Retina (tissue), 1 donor: ENCODE results near the gene TWF2.
"Not testable (repeated sequence)": the region's sequence is repeated elsewhere in the genome, so short reads cannot be mapped to it uniquely, and the experiment has no call there.

Experiments used
- DNase-seq: peaks from one replicate; pipeline ENCODE4 v3.0.0-alpha.2; 2016

The TWF2 gene

DNA sequence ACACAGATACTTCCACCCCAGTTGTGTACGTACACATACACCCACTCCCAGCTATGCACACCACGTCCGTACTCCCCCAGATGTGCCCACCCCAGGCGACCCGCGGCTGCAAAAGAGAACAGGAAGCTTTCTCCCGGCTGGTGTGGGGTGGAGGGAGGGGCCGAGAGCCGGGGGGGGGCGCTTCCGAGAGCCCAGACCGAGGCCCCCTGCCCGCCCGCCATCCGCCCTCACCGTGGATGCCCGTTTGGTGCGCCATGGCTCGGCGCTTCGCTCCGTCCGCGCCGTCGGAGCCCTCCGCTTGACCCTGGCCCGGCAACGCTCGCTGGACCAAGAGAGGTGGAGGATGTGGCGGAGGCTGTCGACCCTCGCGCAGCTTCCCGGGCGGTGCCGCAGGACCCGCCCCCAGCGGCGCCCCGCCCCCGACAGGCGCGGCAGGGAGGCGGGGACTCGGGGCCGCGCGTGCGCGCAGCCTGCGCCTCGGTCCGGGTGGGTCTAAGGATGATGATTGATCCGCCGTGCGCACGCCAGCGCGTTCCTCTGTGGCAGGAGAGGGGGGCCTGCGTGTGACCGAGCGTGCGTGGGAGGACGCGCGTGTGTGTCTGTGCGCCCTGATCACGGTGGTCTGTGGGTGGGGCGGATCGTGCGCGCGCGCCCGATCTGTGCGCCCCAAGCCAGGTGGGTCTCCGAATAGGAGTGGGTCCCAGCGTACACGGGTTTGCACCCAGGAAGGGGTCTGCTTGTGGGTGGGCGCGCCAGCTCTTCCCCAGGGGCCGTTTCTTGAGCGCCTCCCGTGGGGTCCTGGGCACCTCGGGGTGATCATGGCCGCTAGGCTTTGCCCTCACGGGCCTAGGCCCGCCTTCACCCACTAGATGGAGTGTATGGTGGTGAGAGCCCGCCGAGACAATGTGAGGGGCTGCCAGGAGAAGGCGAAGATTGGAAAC is at the start of gene TWF2:
TWF2 (minus strand) TSS at position 398 of the 941 bp plus-strand sequence; CDS start at position 256, 142 bp downstream.
- peak; percentile 91 for DNase-seq

DNA sequence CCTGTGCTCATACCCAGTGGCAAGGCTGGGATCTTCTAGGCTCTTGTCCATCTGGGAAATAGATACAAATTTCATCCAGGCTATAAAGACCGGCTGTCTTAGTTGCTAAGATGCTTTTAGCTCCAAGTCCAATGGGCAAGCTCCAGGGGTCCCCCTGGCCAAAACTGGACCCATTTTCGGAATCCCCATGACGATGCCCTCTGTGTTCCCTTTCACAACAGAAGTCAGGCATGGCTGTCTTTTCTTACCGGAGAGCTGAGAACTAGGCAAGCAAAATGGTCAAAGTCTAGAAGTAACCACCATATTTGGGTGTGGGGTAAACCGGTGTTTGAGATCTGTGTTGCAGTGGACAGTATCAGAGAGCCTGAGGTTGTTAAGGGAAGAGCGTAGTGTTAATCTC is 49.7 kb upstream of the TWF2 start:
- no peak for DNase-seq

DNA sequence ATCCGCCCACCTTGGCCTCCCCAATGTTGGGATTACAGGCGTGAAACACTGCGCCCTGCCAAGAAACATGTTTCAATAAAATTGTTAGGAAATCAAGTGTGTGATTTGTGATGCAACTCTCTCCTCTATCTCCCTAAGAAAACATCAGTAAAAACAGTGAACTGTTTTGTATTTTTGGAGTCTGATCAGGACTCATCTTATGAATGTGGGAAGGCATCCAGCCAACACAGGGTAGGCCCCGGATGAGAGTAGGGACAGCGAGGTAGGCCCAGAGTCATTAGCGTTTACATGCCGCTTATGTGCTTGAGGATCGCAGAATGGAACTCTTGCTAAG is 47.8 kb upstream of the TWF2 start:
- no peak for DNase-seq

DNA sequence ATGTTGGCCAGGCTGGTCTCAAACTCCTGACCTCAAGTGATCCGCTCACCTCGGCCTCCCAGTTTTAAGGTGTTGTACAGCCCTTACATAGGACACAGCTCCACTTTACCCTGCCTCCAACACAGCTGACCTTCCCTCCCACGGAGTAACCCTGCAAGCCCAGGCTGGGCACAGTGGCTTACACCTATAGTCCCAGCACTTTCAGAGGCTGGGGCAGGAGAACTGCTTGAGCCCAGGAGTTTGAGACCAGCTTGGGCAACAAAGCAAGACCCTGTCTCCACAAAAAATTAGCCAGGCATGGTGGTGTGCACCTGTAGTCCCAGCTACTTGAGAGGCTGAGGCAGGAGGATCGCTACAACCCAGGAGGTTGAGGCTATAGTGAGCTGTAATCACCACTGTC is 45.1 kb upstream of the TWF2 start:
- DNase-seq, result not testable (repeated sequence)

DNA sequence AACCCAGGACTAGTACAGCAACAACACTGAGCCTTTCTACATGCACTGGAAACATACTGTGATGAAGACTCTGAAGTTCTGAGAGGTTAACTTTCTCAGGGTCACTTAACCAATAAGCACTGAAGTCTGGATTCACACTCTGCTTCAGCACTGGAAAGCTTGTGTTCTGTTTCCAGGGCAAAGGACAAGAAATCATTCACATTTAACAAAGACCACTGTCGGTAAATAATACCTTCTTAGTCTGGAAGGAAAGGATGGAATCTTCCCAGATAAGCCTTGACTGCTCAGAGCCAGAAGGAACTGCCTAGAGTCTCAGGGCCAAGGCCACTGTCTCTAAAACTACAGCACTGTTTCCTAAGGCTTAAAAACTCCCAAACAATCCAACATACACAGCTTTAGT is 44.3 kb upstream of the TWF2 start:
- no peak for DNase-seq

DNA sequence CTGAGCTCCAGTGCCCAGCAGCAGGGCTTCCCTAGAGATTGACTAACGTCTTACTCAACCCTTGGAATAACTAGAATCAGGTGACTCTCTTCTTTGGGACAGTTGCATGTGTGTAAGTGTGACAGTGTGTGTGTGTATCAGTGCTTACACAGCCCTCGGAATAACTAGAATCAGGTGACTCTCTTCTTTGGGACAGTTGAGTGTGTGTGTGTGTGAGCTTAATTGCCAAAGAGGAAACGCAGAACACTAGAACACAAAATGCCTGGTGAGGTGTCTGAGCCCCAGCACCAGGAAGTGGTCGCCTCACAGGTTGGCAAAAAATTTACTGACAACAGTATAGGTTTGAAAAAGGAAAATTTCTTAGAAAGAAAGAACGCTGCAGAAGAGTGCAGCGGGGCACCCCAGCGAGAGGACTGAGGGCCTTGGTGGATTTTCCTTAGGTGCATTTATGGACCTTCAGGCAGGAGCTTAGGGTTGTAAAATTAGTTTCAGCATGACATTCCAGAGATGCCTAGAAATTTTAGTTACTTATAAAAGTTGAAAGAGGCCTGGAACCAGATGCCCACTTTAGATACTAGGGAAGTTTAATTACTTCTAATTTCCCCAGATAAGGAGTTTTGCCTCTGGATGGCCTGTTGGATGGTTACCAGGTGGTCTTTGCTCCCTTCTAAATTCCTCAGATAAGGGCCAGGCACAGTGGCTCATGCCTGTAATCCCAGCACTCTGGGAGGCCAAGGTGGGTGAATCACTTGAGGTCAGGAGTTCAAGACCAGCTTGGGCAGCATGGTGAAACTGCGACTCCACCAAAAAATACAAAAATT is 43.2 kb upstream of the TWF2 start:
- no peak for DNase-seq

DNA sequence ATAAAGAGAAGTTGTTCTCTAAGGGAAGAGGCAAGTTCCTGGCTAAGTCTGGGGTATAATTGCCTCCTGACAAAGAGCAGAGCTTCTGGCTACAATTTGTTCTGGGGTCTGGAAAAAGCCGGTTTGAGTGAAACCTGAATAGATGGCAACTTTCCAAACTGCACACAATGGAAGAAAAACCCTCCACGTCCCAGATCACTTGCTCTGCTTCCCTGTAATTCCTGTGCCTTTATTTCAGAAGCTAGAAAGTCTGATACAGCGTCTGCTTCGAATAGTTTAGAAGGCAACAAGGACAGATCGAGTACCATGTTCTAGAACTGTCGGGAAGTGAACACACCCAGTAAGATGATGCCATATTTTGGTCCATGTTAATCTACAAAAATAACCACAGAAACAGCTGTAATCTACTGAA is 41.1 kb upstream of the TWF2 start:
- no peak for DNase-seq

DNA sequence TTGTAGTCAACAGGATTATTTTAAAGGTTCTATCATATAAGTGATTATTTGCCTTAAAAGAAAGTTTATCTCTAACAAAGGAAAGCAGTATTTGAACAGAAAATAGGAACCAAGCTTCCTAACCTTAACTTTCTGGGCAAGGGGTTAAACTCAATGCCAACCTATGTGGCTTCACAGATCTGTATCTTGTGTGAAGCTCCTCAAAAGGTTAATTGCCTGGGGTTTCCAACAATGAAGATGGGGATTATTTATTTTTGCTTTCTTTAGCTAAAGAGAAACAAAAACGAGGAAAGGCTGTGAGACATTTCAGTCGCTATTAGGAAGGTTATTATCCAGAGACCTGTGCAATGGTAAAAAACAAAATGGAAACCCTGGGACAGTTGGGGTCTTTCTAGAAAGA is 40.6 kb upstream of the TWF2 start:
- no peak for DNase-seq

DNA sequence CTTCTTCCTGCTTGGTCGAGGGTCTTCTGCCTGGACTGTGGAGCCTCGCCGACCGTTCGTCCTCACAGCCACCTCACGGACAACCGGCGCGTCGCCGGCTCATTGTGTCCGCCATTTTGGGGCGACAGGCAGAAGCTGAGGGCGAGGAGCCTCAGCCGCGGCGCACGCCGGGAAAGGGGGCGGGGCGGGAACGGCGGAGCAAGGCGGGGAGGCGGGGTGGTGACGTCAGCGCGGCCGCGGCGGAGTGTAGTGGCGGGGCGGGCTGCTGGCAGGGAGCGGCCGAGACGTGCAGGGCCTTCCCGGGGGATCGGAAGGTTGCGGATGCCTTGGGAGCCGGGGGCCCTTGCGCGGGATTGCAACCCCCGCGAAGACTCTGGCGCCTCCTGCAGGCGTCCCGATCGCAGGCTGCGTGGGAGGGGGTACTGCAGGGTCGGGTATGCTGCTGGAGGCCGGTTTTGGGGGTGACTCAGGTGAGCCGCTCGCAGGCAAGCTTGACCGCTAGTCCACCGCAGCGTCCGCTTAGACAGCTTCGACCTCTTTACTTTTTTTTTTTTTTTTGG is 39.6 kb upstream of the TWF2 start, which contains the start of gene WDR82:
WDR82 (minus strand) TSS at position 140 of the 560 bp plus-strand sequence. CDS start 288 bp downstream, outside the sequence.
- peak; percentile 91 for DNase-seq

DNA sequence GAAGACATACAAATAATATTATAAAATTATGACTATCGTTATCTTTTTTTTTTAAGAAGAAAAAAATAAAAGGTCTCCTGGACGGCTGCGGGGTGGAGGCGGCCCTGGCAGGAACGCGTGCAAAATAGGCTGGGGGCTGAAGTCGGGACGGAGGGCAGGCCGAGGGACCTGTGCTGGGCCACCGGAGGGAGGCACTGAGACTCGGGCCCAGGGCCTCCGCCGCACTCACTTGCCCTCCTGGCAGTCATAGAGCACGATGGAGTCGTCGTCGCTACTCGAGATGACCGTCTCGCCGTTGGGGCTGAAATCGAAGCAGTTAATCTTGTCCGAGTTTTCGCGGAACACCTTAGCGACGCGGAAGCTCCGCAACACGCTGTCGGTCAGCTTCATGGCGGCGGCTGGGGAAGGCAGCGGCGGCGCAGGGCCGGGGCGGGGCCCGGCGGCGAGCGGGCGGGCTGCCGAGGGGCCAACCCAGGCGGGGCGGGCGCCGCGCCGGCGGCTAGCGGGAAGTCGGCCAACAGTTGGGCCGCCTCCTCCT is 39.1 kb upstream of the TWF2 start:
- DNase-seq, result peak; percentile 94

DNA sequence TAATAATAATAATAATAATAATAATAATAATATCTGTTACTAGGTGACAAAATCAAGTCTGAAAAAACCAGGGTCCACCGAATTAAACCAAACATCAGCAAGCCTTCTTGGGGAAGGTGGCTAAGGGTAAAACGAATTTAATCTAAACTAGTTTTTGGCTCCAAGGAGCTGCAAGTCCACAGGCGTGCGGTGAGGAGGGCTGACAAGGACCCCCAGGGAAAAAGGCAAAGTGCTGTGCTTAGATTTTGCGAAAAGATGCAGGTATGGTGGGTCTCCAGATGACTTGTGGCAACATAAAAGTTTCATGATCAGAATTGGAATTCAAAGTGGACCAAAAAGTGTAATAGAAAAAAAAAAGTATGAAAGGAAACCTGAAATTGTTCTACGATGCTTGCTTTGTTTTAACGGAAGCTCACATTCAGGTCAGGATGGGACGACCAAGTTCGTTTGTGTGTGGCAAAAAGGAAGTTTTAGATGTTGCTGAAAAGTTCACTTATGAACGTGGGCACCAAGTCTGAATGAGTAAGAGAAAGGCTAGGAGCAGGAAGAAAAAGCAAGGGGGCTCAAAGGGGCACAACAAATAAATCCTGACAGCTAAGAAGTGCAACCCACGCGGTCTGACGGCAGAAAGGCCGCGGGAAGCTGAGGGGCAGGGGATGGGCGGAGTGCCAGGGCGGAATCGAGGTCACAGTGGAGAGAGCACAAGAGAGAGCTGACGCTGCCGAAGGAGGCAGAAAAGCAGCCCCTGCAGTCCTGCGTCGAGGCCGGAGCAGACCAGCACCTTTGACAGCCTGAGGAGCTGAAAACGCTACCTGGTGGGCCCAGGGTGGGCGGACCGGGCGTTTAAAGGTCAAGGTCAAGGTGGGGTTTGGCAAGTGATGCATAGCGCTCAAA is 38.4 kb upstream of the TWF2 start:
- DNase-seq, result peak; percentile 77

DNA sequence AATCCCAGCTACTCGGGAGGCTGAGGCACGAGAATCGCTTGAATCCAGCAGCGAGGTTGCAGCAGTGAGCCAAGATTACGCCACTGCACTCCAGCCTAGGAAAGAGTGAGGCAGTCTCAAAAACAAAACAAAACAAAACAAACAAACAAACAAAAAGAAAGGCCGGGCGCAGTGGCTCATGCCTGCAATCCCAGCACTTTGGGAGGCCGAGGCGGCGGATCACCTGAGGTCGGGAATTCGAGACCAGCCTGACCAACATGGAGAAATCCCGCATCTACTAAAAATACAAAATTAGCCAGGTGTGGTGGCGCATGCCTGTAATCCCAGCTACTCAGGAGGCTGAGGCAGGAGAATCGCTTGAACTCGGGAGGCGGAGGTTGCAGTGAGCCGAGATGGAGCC is 35.8 kb upstream of the TWF2 start:
- not testable (repeated sequence) for DNase-seq

DNA sequence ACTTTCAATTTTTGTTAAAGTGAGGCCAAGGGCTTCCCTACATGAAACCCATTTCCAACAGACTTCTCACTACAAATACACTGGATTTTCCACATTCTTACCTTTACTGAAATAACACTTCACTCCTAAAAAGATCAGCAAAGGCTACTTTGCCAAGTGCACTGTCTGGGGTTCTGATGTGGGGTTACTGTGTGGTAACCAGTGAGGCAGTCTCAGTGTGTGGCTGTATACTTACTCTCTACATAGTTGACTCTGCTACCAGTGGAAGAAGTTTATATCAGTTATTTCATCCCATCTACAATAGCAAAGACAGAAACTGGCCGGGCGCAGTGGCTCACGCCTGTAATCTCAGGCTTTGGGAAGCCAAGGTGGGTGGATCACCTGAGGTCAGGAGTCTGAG is 33.9 kb upstream of the TWF2 start:
- no peak for DNase-seq

DNA sequence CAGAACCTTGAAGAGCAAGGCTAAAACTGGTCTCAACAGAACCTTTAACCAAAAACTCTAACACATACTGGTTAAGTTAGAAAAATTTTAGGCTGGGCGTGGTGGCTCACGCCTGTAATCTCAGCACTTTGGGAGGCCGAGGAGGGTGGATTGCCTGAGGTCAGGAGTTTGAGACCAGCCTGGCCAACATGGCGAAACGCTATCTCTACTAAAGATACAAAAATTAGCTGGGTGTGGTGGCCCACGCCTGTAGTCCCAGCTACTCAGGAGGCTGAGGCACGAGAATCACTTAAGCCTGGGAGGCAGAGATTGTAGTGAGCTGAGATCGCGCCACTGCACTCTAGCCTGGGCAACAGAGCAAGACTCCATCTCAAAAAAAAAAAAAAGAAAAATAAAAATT is 33.2 kb upstream of the TWF2 start:
- DNase-seq, result not testable (repeated sequence)

DNA sequence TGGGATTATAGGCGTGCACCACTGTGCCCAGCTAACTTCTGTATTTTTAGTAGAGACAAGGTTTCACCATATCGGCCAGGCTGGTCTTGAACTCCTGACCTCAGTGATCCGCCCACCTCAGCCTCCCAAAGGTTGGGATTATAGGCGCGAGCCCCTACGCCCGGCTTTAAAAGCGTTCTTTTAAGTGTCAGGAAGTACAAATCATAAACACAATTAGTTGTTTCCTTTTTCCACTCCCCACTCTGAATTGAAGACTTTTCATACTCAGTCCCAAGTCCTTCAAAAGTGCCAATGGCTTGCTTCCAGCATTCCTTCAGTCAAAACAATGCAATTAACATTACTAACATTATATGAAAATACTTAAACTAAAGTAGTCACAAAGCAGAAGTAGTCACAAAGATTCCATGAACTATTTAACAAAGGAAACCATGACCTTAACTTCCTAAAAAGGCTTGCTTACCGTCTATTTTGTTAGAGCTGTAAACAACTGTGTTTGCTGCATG is 31.3 kb upstream of the TWF2 start:
- DNase-seq, result no peak

DNA sequence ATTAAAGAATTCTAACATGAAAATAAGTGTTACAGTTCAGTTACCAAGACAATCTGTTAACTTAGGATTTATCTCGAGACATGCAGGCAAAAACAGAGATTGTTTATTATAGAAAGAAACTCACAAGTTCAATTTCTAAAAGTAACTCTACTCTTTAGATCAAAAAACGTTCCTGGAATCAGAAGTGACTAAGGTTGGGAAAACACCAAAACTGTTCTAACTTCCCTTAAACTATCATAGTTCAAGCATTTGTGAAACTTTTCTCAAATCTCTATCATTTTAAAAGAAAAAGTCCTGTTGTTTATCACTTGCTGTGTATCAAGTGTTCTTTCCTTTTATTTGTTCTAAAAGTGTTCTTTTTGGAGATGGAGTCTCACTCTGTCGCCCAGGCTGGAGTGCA is 30.8 kb upstream of the TWF2 start:
- DNase-seq, result no peak

DNA sequence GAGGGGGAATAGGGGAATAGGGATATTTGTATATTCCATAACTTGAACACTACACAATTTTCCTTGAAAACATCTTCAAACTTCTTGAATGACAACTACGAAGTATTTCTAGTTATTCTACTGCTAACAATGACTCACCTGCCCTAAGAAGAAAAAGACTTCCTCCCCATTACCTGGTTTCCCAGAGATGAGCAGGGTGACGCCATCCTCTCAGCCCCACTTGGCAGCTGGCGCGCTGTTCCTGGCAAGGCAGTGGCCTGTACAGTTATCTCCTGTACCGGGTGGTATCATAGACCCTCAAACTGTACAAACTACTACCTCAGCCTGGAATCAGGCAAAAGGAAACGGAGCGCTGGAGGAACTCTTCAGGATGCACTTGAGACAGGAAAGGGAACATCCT is 29.1 kb upstream of the TWF2 start:
- DNase-seq, result no peak

DNA sequence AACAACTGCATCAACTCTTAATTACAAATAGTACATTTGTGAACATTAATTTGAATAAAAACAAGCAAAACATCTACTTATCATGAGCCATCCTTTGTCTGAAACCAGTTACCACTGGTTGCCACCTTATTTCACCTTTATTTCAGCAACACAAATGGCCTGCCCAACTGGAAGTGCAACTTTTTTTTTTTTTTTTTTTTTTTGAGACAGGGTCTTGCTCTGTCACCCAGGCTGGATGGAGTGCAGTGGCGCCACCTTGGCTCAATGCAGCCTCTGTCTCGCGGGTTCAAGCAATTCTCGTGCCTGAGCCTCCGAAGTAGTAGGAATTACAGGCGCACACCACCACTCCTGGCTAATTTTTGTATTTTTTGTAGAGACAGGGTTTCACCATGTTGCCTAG is 26.4 kb upstream of the TWF2 start:
- no peak for DNase-seq

DNA sequence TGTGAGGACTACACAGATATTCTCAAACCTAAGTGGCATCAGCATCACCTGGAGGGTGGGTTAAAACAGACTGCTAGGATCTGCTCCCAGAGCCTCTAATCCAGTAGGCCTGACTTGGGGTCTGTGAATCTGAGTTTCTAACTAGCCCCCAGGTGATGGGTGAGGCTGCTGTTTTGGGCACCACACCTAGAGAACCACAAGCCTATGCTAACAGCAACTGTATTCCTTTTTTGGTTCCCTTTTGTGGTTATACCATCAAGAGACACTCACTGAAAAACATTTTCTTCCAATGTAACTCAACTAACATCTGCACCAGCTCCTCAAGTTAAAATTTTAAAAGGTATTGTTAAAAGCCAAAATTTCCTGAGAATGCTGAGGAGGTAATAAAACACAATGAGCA is 23.5 kb upstream of the TWF2 start:
- DNase-seq, result no peak

DNA sequence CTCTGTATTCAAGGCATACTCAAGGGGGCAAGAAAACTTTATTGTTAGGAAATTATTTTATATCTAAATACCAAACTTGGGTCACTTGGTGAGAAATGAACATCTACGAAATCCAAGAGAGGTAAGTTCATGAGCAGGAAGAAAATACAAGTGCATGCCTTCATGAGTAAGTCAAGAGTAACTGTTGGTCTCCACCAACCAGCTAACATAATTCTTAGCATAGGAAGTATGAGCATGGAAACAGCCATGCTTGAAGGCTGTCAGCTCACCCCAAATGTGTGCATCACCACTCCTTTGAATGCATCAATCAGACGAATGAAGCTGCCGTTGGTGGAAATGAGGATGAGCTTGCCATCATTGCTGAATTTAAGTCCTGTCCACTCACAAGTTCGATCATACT is 20.5 kb upstream of the TWF2 start:
- no peak for DNase-seq

DNA sequence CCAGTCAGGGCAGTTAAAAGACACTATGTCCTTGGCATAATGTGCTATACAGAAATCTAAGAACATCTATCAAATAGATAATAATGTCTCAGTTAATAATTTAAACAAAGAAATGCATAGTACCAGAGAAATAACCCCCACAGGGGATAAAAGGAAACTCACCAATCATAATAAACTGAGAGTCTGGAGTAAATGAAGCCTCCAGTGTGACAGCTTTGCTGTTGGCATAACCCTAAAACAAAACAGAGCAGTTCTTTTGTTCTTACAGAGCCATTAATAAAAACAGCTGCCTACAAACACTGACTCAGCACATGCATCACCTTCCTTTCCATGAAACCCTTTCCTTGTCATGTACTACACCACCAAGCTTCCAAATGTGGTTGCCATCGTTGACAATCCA is 20.1 kb upstream of the TWF2 start:
- no peak for DNase-seq

DNA sequence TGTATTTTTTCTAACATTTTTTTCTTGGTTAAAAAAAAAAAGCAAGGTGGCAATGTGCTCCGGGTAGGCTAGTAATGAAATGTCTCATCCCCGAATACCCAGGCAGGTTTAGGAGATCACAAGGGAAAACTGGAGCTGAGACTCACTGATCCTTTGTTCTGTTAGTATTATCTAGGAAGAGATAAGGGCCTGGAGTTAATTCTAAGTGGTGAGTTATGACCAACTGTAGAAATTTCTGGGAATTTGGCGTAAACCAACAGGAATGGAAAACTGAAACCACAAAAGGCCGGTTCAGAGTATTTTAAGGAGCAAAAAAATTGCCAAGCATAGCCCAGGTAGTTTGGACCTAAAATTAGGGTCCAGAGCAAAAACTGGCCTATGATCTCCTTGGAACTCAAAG is 19.0 kb upstream of the TWF2 start:
- DNase-seq, result no peak
